Esophagus muscularis mucosa (tissue), 4 donors: ENCODE measurements around the gene TBX5.

Source experiments
- EP300 ChIP-seq: sonication (generic); formaldehyde crosslinking; IDR thresholded peaks from one replicate; pipeline ENCODE4 v1.6.1; 2017; ENCODE audit warnings: antibody characterized with exemption
- POLR2A ChIP-seq: fragments of 450-650 bp; IDR thresholded peaks from one replicate; pipeline ENCODE4 v1.6.1; 2017; ENCODE audit warnings: antibody characterized with exemption, moderate library complexity, mild to moderate bottlenecking, low read depth
- POLR2AphosphoS5 ChIP-seq, 2 donors: sonication (generic); formaldehyde crosslinking; IDR thresholded peaks; one replicate each; pipeline ENCODE4 v1.6.1; 2017; ENCODE audit warnings: antibody characterized with exemption in 2 of 2
- TF ChIP-seq, protein P1 (sequence below), 3 experiments: fragments of 200-600 bp in 2 of 3; fragments of 450-650 bp in 1 of 3; sonication (generic) in 2 of 3; IDR thresholded peaks; one replicate each; pipeline ENCODE4 v1.5.1; 2017 to 2019; ENCODE audit warnings: antibody characterized with exemption in 3 of 3, mild to moderate bottlenecking in 2 of 3, moderate library complexity in 1 of 3

DNA sequence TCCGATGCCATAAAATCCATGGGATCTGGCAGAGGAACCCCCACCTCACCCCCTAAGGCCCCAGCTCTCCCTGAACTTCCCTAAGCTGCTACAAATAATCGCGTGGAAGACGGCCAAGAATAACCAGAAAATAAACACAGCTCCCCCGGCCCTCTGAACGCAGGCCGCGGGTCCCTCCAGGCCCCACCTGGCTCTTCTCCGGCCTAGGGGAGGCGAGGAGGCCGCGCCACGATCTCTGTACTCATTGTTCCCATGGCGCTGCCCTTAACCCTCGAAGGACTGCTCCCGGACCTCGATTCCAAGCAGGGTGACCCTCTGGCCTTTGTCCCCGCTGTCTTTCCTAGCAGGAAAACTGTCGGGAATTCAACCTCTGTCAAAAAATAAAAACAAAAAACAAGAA is 33.9 kb upstream of the TBX5 start:
- TF ChIP-seq POLR2A: no peak
- TF ChIP-seq, protein P1, sequence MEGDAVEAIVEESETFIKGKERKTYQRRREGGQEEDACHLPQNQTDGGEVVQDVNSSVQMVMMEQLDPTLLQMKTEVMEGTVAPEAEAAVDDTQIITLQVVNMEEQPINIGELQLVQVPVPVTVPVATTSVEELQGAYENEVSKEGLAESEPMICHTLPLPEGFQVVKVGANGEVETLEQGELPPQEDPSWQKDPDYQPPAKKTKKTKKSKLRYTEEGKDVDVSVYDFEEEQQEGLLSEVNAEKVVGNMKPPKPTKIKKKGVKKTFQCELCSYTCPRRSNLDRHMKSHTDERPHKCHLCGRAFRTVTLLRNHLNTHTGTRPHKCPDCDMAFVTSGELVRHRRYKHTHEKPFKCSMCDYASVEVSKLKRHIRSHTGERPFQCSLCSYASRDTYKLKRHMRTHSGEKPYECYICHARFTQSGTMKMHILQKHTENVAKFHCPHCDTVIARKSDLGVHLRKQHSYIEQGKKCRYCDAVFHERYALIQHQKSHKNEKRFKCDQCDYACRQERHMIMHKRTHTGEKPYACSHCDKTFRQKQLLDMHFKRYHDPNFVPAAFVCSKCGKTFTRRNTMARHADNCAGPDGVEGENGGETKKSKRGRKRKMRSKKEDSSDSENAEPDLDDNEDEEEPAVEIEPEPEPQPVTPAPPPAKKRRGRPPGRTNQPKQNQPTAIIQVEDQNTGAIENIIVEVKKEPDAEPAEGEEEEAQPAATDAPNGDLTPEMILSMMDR (IDR thresholded peaks at IDR 0.05): no peak
- no peak for TF ChIP-seq POLR2AphosphoS5 (IDR thresholded peaks at IDR 0.05)
- no peak for TF ChIP-seq EP300
